ENCODE measurements around the gene SYNGAP1. TPM values are rescaled to one million over a fixed set of nuclear protein-coding genes. Genes with fewer than 3 reads are reported as not detected.

SYNGAP1 gene
- total RNA-seq, 4 donors from 2014 or later: 0.71 to 2.3 (median 1.3) TPM

GRCh38 chr6:33404884-33405283 lies 15.0 kb upstream of the SYNGAP1 start:
- H3K27ac ChIP-seq: no peak overlapping the region
- H3K36me3 ChIP-seq: no peaks in the 10 kb centered on the region
- no peak for ATAC-seq
- TF ChIP-seq CTCF (IDR thresholded peaks at IDR 0.05 in 4 of 5, conservative IDR thresholded peaks at IDR 0.05 in 1 of 5) (no peak), POLR2A (IDR thresholded peaks at IDR 0.05) (no peak)
- H3K9me3 ChIP-seq: no peaks in the 10 kb centered on the region
- intact Hi-C loops (cut with DNase I; ENCODE audit: low total_unique reads): no loop called here
- H3K27me3 ChIP-seq: no peaks in the 10 kb centered on the region
- in situ Hi-C loops (cut with MboI; ENCODE audit: low sequenced_read_pairs in 4 of 4): loop anchor here in 1 of 4 donors (25.0 kb wide), 1 partner anchor 443 kb away; the partner anchor contains the start of genes BRD2 and HLA-DMA
- H3K4me1 ChIP-seq: peaks cover 0 to 7% of the 10 kb centered on the region in 2 donors
- no peak overlapping the region for H3K4me3 ChIP-seq
- no peak for DNase-seq

- peaks cover 0 to 7% of the 10 kb centered on the region in 2 donors for H3K4me1 ChIP-seq
- H3K27me3 ChIP-seq: no peaks in the 10 kb centered on the region
- H3K36me3 ChIP-seq: no peaks in the 10 kb centered on the region
- no peak overlapping the region for H3K27ac ChIP-seq
- ATAC-seq (no peak), DNase-seq (no peak)
- in situ Hi-C loops (cut with MboI; ENCODE audit: low sequenced_read_pairs in 4 of 4): loop anchor here in 1 of 4 donors (25.0 kb wide), 1 partner anchor 443 kb away; the partner anchor contains the start of genes BRD2 and HLA-DMA
- intact Hi-C loops (cut with DNase I; ENCODE audit: low total_unique reads): no loop called here
- no peaks in the 10 kb centered on the region for H3K9me3 ChIP-seq
- no peak for TF ChIP-seq CTCF (IDR thresholded peaks at IDR 0.05 in 4 of 5, conservative IDR thresholded peaks at IDR 0.05 in 1 of 5)
- no peak for TF ChIP-seq POLR2A (IDR thresholded peaks at IDR 0.05)
- no peak overlapping the region for H3K4me3 ChIP-seq
Measured at GRCh38 chr6:33405386-33405940, 14.4 kb upstream of the SYNGAP1 start.

- ATAC-seq: no peak
- TF ChIP-seq CTCF (IDR thresholded peaks at IDR 0.05 in 4 of 5, conservative IDR thresholded peaks at IDR 0.05 in 1 of 5): no peak
- no peak for TF ChIP-seq POLR2A (IDR thresholded peaks at IDR 0.05)
- intact Hi-C loops (cut with DNase I; ENCODE audit: low total_unique reads): no loop called here
- no peak overlapping the region for H3K27ac ChIP-seq
- in situ Hi-C loops (cut with MboI; ENCODE audit: low sequenced_read_pairs in 4 of 4): loop anchor here in 1 of 4 donors (25.0 kb wide), 1 partner anchor 444 kb away; the partner anchor contains the start of genes BRD2 and HLA-DMA
- no peak overlapping the region for H3K4me3 ChIP-seq
- no peaks in the 10 kb centered on the region for H3K9me3 ChIP-seq
- no peaks in the 10 kb centered on the region for H3K27me3 ChIP-seq
- H3K36me3 ChIP-seq: no peaks in the 10 kb centered on the region
- DNase-seq: no peak
- peaks cover 0 to 7% of the 10 kb centered on the region in 2 donors for H3K4me1 ChIP-seq
Measured at GRCh38 chr6:33406126-33406525, 13.7 kb upstream of the SYNGAP1 start.

GRCh38 chr6:33407132-33407718 lies 12.6 kb upstream of the SYNGAP1 start:
- H3K27ac ChIP-seq: no peak overlapping the region
- no peaks in the 10 kb centered on the region for H3K27me3 ChIP-seq
- TF ChIP-seq CTCF (IDR thresholded peaks at IDR 0.05 in 4 of 5, conservative IDR thresholded peaks at IDR 0.05 in 1 of 5) (no peak), POLR2A (IDR thresholded peaks at IDR 0.05) (no peak)
- in situ Hi-C loops (cut with MboI; ENCODE audit: low sequenced_read_pairs in 4 of 4): loop anchor here in 1 of 4 donors (25.0 kb wide), 1 partner anchor 445 kb away; the partner anchor contains the start of genes BRD2 and HLA-DMA
- H3K9me3 ChIP-seq: no peaks in the 10 kb centered on the region
- DNase-seq: no peak
- H3K36me3 ChIP-seq: peaks cover 0 to 2% of the 10 kb centered on the region in 2 donors
- H3K4me1 ChIP-seq: peaks cover 9 to 14% of the 10 kb centered on the region in 2 donors
- intact Hi-C loops (cut with DNase I; ENCODE audit: low total_unique reads): no loop called here
- H3K4me3 ChIP-seq: no peak overlapping the region
- ATAC-seq: no peak

Data from gastrocnemius medialis (tissue), 4 donors.